Peyer's patch (tissue), 4 donors: ENCODE measurements around the gene GLRA3.

ENCODE experiments used
- CTCF ChIP-seq, 6 experiments: fragments of 450-650 bp in 4 of 6; fragments of 200-600 bp in 2 of 6; sonication (generic) in 1 of 6; IDR thresholded peaks; one replicate each; pipeline ENCODE4 v1.5.1; 2017 to 2019; ENCODE audit warnings: antibody characterized with exemption in 6 of 6, mild to moderate bottlenecking in 3 of 6, moderate library complexity in 1 of 6
- POLR2A ChIP-seq, 2 donors: fragments of 450-650 bp; IDR thresholded peaks; one replicate each; pipeline ENCODE4 v1.5.1; 2017; ENCODE audit warnings: antibody characterized with exemption in 2 of 2, mild to moderate bottlenecking in 2 of 2, moderate library complexity in 2 of 2

- TF ChIP-seq CTCF (IDR thresholded peaks at IDR 0.05) (no peak), POLR2A (IDR thresholded peaks at IDR 0.05) (no peak)
Observed at GRCh38 chr4:174616661-174617060, 212.4 kb downstream of the GLRA3 start.
